HepG2 (cell line): ENCODE measurements around the gene PHYHIPL. TPM values are rescaled to one million over a fixed set of nuclear protein-coding genes. Genes with fewer than 3 reads are reported as not detected.

Experiments used
- AHDC1 ChIP-seq: sonication (generic); formaldehyde crosslinking; IDR thresholded peaks from 2 replicates; pipeline ENCODE4 v1.5.1; 2020; ENCODE audit warnings: mild to moderate bottlenecking, missing genetic modification reagents, borderline replicate concordance
- ARID5B ChIP-seq: IDR thresholded peaks from 2 replicates; pipeline ENCODE4 v1.4.0; 2020; ENCODE audit warnings: mild to moderate bottlenecking, missing genetic modification reagents
- KAT2B ChIP-seq: fragments of 150-350 bp; IDR thresholded peaks from 2 replicates; pipeline ENCODE4 v1.6.1; 2014; ENCODE audit warnings: low read depth, low read length, borderline replicate concordance
- LCORL ChIP-seq, 2 experiments: fragments of 450-650 bp in 1 of 2; sonication (generic) in 1 of 2; formaldehyde crosslinking in 1 of 2; IDR thresholded peaks; 2 replicates each; pipeline versions ENCODE4 v1.5.0 to v1.6.1; 2017 to 2020; ENCODE audit warnings: antibody characterized with exemption in 1 of 2, missing genetic modification reagents in 1 of 2
- MED13 ChIP-seq: sonication (generic); formaldehyde crosslinking; IDR thresholded peaks from 2 replicates; pipeline ENCODE4 v1.5.0; 2020; ENCODE audit warnings: missing genetic modification reagents
- POGZ ChIP-seq: sonication (generic); formaldehyde crosslinking; IDR thresholded peaks from 2 replicates; pipeline ENCODE4 v1.4.0; 2020; ENCODE audit warnings: mild to moderate bottlenecking, missing genetic modification reagents
- SMYD3 ChIP-seq: sonication (generic); formaldehyde crosslinking; IDR thresholded peaks from 2 replicates; pipeline ENCODE4 v1.8.1; 2023; ENCODE audit warnings: mild to moderate bottlenecking, missing genetic modification reagents
- SYNCRIP ChIP-seq: fragments of 200-400 bp; formaldehyde crosslinking; IDR thresholded peaks from 2 replicates; pipeline ENCODE4 v1.6.1; 2018; ENCODE audit warnings: mild to moderate bottlenecking, low read depth, low read length; ENCODE audit not compliant: insufficient read depth
- ZBTB7B ChIP-seq: sonication (generic); formaldehyde crosslinking; IDR thresholded peaks from 2 replicates; pipeline ENCODE4 v1.4.0; 2020; ENCODE audit warnings: missing genetic modification reagents
- ZNF224 ChIP-seq: sonication (generic); formaldehyde crosslinking; IDR thresholded peaks from 2 replicates; pipeline ENCODE4 v1.5.0; 2020; ENCODE audit warnings: mild to moderate bottlenecking, missing genetic modification reagents
- ZNF260 ChIP-seq: sonication (generic); formaldehyde crosslinking; IDR thresholded peaks from 2 replicates; pipeline ENCODE4 v1.4.0; 2020; ENCODE audit warnings: missing genetic modification reagents, low read depth, mild to moderate bottlenecking, borderline replicate concordance
- ZNF670 ChIP-seq: sonication (generic); formaldehyde crosslinking; IDR thresholded peaks from 2 replicates; pipeline ENCODE4 v1.8.0; 2022; ENCODE audit warnings: mild to moderate bottlenecking, missing genetic modification reagents, borderline replicate concordance
- polyA plus RNA-seq, 8 experiments: library from polyadenylated mRNA; depleted of rRNA in 3 of 8; stranded (reverse) in 7 of 8; unstranded in 1 of 8; fragments of >200 nt; fragmentation: Illumina TruSeq in 4 of 8; extraction: Trizol in 4 of 8; gene quantifications; 2 replicates each; pipeline versions ENCODE4 v1.2.1 to v1.2.3, GENCODE V29; 2011 to 2016; ENCODE audit warnings: low read depth in 4 of 8, missing spikeins in 1 of 8, mixed read lengths in 1 of 8; ENCODE audit not compliant: insufficient read depth in 1 of 8
- total RNA-seq, 5 experiments: library from RNA; depleted of rRNA; stranded (reverse); fragments of >200 nt; fragmentation: Illumina TruSeq; extraction: Trizol; gene quantifications; 2 replicates each; pipeline ENCODE4 v1.2.3, GENCODE V29; 2016; ENCODE audit warnings: low read depth in 1 of 5
- TF ChIP-seq, protein P1 (sequence below): sonication (generic); formaldehyde crosslinking; IDR thresholded peaks from 2 replicates; pipeline ENCODE4 v1.4.0; 2020; ENCODE audit warnings: mild to moderate bottlenecking, missing genetic modification reagents
- TF ChIP-seq, protein P2 (sequence below): sonication (generic); formaldehyde crosslinking; IDR thresholded peaks from 2 replicates; pipeline ENCODE4 v1.5.0; 2020; ENCODE audit warnings: mild to moderate bottlenecking, missing genetic modification reagents, moderate library complexity

PHYHIPL gene
- total and polyA plus RNA-seq, 2 of the 13 experiments (the other 11 are each of a cell fraction or from before 2014, with no cell fraction given) = 40.6 to 78.5 TPM

DNA sequence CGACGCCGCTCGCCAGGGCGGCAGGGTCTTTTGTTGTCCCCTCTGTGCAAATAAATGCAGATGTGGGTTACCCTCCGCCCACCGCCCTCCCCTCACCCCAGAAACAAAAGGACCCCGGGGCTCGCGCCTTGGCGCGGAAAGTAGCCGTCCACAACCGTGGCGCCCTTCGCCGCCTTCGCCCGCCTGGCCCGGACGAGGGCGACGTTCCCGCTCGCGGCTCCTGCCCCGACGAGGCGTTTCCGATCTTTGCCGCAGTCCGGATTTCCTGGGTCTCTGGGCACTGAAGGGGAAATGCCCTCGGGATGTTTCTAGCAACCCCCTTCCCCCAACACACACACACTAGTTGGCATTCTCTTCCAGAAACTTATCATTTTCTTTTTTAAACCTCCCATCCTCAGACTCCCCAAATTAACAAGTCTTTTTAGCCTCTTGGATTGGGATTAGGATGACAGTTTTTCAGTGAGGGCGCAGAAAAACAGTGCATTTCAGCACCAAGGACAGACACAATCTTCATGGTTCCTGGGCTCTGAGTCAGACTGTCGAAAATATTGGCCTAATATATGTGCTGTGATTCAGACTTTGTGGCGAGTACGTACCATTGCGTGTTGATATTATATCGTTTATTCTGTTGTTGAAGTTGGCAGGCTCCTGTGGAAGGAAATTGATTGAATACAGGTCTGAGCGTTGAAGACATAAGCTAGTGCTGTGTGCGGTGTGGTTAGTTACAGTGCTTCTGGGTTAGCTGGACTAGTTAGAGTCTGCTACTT, 771 bp downstream of the PHYHIPL start (continued):
- TF ChIP-seq, protein P1, sequence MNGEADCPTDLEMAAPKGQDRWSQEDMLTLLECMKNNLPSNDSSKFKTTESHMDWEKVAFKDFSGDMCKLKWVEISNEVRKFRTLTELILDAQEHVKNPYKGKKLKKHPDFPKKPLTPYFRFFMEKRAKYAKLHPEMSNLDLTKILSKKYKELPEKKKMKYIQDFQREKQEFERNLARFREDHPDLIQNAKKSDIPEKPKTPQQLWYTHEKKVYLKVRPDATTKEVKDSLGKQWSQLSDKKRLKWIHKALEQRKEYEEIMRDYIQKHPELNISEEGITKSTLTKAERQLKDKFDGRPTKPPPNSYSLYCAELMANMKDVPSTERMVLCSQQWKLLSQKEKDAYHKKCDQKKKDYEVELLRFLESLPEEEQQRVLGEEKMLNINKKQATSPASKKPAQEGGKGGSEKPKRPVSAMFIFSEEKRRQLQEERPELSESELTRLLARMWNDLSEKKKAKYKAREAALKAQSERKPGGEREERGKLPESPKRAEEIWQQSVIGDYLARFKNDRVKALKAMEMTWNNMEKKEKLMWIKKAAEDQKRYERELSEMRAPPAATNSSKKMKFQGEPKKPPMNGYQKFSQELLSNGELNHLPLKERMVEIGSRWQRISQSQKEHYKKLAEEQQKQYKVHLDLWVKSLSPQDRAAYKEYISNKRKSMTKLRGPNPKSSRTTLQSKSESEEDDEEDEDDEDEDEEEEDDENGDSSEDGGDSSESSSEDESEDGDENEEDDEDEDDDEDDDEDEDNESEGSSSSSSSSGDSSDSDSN (CRISPR knock-in tag) = peak; percentile 92
- peak; percentile 63; the same call in 1 of the 2 replicates for TF ChIP-seq SMYD3 (CRISPR knock-in tag)
- no peak for TF ChIP-seq KAT2B
- TF ChIP-seq ZNF260 (CRISPR knock-in tag) = no peak
- peak; percentile 90 for TF ChIP-seq ZNF670
- TF ChIP-seq, protein P2, sequence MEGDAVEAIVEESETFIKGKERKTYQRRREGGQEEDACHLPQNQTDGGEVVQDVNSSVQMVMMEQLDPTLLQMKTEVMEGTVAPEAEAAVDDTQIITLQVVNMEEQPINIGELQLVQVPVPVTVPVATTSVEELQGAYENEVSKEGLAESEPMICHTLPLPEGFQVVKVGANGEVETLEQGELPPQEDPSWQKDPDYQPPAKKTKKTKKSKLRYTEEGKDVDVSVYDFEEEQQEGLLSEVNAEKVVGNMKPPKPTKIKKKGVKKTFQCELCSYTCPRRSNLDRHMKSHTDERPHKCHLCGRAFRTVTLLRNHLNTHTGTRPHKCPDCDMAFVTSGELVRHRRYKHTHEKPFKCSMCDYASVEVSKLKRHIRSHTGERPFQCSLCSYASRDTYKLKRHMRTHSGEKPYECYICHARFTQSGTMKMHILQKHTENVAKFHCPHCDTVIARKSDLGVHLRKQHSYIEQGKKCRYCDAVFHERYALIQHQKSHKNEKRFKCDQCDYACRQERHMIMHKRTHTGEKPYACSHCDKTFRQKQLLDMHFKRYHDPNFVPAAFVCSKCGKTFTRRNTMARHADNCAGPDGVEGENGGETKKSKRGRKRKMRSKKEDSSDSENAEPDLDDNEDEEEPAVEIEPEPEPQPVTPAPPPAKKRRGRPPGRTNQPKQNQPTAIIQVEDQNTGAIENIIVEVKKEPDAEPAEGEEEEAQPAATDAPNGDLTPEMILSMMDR (CRISPR knock-in tag) = peak; percentile 40
- TF ChIP-seq ZNF224 = 0 out of 2 replicates have a peak, but pooled peaks have one; percentile 89
- TF ChIP-seq LCORL (IDR thresholded peaks at IDR 0.05) = no peak
- 0 out of 2 replicates have a peak, but pooled peaks have one; percentile 26 for TF ChIP-seq LCORL (CRISPR knock-in tag; IDR thresholded peaks at IDR 0.05)
- TF ChIP-seq ZBTB7B = no peak
- peak; percentile 72 for TF ChIP-seq AHDC1 (CRISPR knock-in tag)
- TF ChIP-seq ARID5B (CRISPR knock-in tag) = peak; percentile 48
- TF ChIP-seq MED13 (CRISPR knock-in tag) = 0 out of 2 replicates have a peak, but pooled peaks have one; percentile 45
- no peak for TF ChIP-seq SYNCRIP
- TF ChIP-seq POGZ (CRISPR knock-in tag) = peak; percentile 65
